HFFc6 (cell line): ENCODE data around the gene ACSL6. TPM values are rescaled to one million over a fixed set of nuclear protein-coding genes. Genes with fewer than 3 reads are reported as not detected.

Experiments used
- DNase-seq: peaks from one replicate; pipeline ENCODE4 v3.0.0-alpha.2; 2018
- H3K27ac Mint-ChIP-seq: 2 replicates; pipeline ENCODE4 v1.8.0; 2020; ENCODE audit warnings: mild to moderate bottlenecking, mixed read lengths
- H3K27me3 Mint-ChIP-seq: 2 replicates; pipeline ENCODE4 v1.8.0; 2021; ENCODE audit warnings: mild to moderate bottlenecking, moderate library complexity, mixed read lengths; ENCODE audit not compliant: insufficient read depth
- H3K36me3 Mint-ChIP-seq: 2 replicates; pipeline ENCODE4 v1.8.0; 2021; ENCODE audit warnings: low read depth, mixed read lengths
- H3K4me1 Mint-ChIP-seq: 2 replicates; pipeline ENCODE4 v1.8.0; 2020; ENCODE audit warnings: low read depth, mixed read lengths
- H3K4me3 Mint-ChIP-seq: 2 replicates; pipeline ENCODE4 v1.8.0; 2020; ENCODE audit warnings: mild to moderate bottlenecking, moderate library complexity, mixed read lengths
- H3K9me3 Mint-ChIP-seq: 2 replicates; pipeline ENCODE4 v1.8.0; 2020; ENCODE audit warnings: mild to moderate bottlenecking, mixed read lengths
- total RNA-seq, 6 experiments: library from RNA; stranded (reverse); fragmentation: NEBNext Ultra II Directional; extraction: Animal tissue kit (Norgen Biotek cat#: 25700); gene quantifications; 2 replicates in 1 of 6; 3 replicates in 5 of 6; pipeline ENCODE4 v1.2.3, GENCODE V29; 2021
- TF ChIP-seq, protein P1 (sequence below): fragments of 200-600 bp; sonication (generic); IDR thresholded peaks from 2 replicates; pipeline ENCODE4 v1.5.0; 2021; ENCODE audit warnings: antibody characterized with exemption, mild to moderate bottlenecking

The ACSL6 gene
- total RNA-seq, 6 experiments from 2014 or later, result not detected

DNA sequence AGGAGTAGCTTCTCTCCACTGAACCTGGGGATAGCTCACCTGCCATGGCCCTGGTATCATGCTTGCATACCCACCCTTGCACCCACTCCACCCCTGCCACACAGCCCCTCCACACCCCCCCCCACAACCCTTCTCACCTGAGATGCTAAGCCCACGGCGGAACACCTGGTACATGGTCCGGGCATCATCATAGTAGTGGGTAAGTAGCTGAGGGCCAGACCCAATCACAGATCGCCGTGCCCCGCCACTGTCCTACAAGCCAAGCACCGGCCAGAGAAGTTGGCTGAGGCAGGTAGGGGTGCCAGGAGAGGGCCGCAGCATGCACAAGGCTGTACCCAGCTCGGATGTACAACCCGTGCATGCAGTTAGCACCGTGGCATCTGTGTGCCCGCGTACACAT is 20.7 kb downstream of the ACSL6 start:
- Mint-ChIP-seq H3K27me3 (peaks cover 15% of the 10 kb centered on the region), H3K27ac (no peak overlapping the region), H3K36me3 (no peaks in the 10 kb centered on the region), H3K4me1 (no peaks in the 10 kb centered on the region), H3K4me3 (no peak overlapping the region), H3K9me3 (no peaks in the 10 kb centered on the region)
- DNase-seq, result no peak
- TF ChIP-seq, protein P1, sequence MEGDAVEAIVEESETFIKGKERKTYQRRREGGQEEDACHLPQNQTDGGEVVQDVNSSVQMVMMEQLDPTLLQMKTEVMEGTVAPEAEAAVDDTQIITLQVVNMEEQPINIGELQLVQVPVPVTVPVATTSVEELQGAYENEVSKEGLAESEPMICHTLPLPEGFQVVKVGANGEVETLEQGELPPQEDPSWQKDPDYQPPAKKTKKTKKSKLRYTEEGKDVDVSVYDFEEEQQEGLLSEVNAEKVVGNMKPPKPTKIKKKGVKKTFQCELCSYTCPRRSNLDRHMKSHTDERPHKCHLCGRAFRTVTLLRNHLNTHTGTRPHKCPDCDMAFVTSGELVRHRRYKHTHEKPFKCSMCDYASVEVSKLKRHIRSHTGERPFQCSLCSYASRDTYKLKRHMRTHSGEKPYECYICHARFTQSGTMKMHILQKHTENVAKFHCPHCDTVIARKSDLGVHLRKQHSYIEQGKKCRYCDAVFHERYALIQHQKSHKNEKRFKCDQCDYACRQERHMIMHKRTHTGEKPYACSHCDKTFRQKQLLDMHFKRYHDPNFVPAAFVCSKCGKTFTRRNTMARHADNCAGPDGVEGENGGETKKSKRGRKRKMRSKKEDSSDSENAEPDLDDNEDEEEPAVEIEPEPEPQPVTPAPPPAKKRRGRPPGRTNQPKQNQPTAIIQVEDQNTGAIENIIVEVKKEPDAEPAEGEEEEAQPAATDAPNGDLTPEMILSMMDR, result no peak

DNA sequence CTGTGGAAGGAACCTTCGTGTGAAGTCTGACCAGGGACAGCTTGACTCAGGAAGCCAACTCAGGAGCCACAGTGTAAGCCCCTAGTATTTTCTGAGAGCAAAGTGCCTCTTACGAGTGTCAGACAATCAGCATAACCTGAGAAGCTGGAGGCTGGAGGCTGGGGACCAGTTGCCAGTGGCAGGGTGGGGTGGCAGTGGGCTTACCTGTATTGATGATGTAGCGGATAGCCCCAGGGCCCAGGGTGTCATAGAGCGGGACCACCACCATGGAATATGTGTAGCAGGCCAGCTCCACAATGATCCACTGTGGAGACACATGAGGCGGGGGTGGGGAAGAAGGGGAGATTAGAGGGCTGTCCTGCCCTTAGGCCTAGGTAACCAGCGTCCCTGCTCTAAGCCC is 22.9 kb downstream of the ACSL6 start:
- H3K4me1 Mint-ChIP-seq, result no peaks in the 10 kb centered on the region
- DNase-seq, result no peak
- TF ChIP-seq, protein P1, result no peak
- H3K27me3 Mint-ChIP-seq, result peaks cover 10% of the 10 kb centered on the region
- no peaks in the 10 kb centered on the region for H3K9me3 Mint-ChIP-seq
- no peak overlapping the region for H3K4me3 Mint-ChIP-seq
- H3K36me3 Mint-ChIP-seq, result no peaks in the 10 kb centered on the region
- no peak overlapping the region for H3K27ac Mint-ChIP-seq

DNA sequence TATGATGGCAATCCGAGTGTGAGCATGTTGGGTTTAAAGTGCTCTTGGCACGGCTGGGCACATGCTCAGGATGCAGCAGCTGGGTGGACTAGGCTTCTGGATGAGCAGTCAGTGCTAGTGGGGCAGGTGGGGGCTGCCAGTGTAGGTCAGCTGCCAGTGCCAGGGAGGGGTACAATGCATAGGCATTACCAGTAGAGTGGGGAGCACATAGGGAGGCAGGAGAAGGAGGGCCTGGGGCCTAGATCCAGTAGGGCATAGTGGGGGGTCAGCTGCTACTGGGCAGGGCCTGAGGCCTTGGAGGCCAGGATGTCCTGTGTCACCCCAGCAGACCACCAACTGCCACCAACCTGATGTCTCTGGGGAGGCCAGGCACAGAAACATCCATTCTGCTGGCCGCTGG is 24.2 kb downstream of the ACSL6 start:
- H3K4me3 Mint-ChIP-seq, result no peak overlapping the region
- no peak for DNase-seq
- H3K9me3 Mint-ChIP-seq, result no peaks in the 10 kb centered on the region
- no peak overlapping the region for H3K27ac Mint-ChIP-seq
- no peaks in the 10 kb centered on the region for H3K36me3 Mint-ChIP-seq
- no peaks in the 10 kb centered on the region for H3K4me1 Mint-ChIP-seq
- H3K27me3 Mint-ChIP-seq, result peaks cover 13% of the 10 kb centered on the region
- TF ChIP-seq, protein P1, result no peak

DNA sequence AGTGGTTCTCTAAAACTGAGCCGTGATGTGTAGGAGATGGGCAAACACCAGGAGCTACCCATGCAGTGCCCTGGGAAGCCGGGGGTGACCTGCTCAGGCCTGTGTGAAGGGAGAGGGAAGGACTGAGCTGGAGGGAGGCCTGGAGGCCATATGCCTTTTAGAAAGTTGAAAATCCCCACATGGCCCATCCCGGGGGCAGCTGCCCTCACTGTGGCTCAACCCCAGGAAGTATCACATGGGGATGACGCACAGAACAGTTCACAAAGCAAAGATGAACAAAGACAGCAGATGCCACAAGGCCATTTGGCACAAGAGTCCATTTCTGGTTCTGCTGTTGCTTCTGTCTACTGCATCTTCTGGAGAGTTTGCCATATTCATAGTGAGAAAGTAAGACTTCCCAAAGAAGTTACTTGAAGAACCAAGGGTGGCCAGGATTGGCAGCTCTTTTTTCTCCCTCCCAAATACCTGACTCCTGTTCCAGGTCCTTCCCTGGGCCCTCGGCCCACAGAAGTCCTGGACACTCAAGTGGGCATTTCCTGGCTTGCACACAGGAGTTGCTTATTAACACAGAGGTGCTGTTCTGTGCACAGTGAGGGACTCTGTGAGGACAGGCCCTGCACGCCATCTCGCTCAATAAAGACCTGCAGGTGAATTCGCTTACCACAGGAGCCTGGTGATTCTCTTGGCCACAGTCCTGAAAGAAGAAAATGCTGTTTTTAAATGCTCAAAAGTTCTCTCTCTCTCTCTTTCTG is 25.1 kb downstream of the ACSL6 start:
- DNase-seq, result no peak
- H3K27ac Mint-ChIP-seq, result no peak overlapping the region

DNA sequence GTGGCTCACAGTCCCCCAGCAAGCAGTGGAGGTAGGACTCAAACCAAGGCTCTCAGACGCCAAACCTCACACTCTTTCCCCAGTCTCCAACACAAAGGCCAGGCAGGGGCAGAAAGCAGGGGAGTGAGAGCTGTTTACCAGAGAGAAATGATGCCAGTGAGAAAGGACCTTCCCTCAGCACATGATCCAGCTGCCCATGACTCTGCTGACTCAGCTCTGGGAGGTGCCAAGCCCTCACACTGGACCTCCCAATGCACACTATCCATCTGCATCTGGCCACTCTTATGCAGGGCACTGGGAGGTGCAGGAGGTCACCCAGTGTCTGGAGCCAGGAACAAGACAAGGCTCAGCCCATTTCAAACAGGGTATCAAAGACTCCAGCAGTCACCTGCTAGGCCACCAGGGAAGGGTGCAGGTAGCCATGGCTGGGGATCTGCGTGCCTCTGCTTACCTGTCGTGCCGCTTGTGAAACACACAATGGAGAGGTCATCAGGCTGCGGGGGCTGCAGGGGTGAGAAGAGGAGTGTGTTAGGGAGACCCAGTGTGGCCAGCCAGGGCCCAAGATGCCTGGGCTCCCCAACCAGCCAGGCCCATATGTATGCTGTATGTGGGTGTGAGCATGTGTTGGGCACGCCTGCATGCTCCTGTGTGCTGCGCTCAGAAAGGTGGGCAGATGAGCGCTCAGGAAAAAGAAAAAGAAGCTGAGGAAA is 26.3 kb downstream of the ACSL6 start:
- no peak overlapping the region for H3K4me3 Mint-ChIP-seq
- H3K9me3 Mint-ChIP-seq, result no peaks in the 10 kb centered on the region
- TF ChIP-seq, protein P1, result no peak
- H3K36me3 Mint-ChIP-seq, result no peaks in the 10 kb centered on the region
- H3K27me3 Mint-ChIP-seq, result peaks cover 13% of the 10 kb centered on the region
- H3K4me1 Mint-ChIP-seq, result no peaks in the 10 kb centered on the region
- DNase-seq, result no peak
- H3K27ac Mint-ChIP-seq, result no peak overlapping the region

More for the DNA sequence above, 25.1 kb downstream of the ACSL6 start:
- TF ChIP-seq, protein P1, result no peak
- H3K4me1 Mint-ChIP-seq, result no peaks in the 10 kb centered on the region
- H3K9me3 Mint-ChIP-seq, result no peaks in the 10 kb centered on the region
- no peaks in the 10 kb centered on the region for H3K36me3 Mint-ChIP-seq
- peaks cover 13% of the 10 kb centered on the region for H3K27me3 Mint-ChIP-seq
- H3K4me3 Mint-ChIP-seq, result no peak overlapping the region
